Keratinocyte (primary cell): Measurements from ENCODE around the gene TSBP1. TPM values are rescaled to one million over a fixed set of nuclear protein-coding genes. Genes with fewer than 3 reads are reported as not detected.
A peak's percentile ranks its signal among the peaks of the same experiment; 100 is the strongest.

ENCODE experiments used
- DNase-seq: peaks from one replicate; pipeline ENCODE4 v3.0.0-alpha.2; 2011; ENCODE audit warnings: low read depth, missing footprints, low spot score
- FAIRE-seq: peaks from 2 replicates; lab custom pipeline; 2011; peaks lifted over from hg19 to GRCh38; lab: Jason Lieb, UNC
- H2AFZ ChIP-seq: 2 replicates; pipeline ENCODE4 v1.6.0; 2012; ENCODE audit warnings: low read length, control low read depth, inconsistent platforms; ENCODE audit not compliant: control insufficient read depth
- H3K27ac ChIP-seq: 2 replicates; pipeline ENCODE4 v1.5.1; 2011; ENCODE audit warnings: low read length; ENCODE audit not compliant: control insufficient read depth, insufficient read depth
- H3K27me3 ChIP-seq: 3 replicates; pipeline ENCODE4 v1.6.0; 2011; ENCODE audit warnings: low read length; ENCODE audit not compliant: control insufficient read depth, insufficient read depth; ENCODE audit errors: extremely low read depth
- H3K36me3 ChIP-seq, 2 experiments: 2 replicates in 1 of 2; 3 replicates in 1 of 2; pipeline ENCODE4 v1.5.1; 2011; ENCODE audit warnings: low read length in 2 of 2, mild to moderate bottlenecking in 1 of 2; ENCODE audit not compliant: control insufficient read depth in 2 of 2, insufficient read depth in 2 of 2; ENCODE audit errors: extremely low read depth in 1 of 2
- H3K4me1 ChIP-seq: 3 replicates; pipeline ENCODE4 v1.5.1; 2011; ENCODE audit warnings: low read length; ENCODE audit not compliant: control insufficient read depth, insufficient read depth; ENCODE audit errors: extremely low read depth
- H3K4me2 ChIP-seq: 3 replicates; pipeline ENCODE4 v1.6.0; 2011; ENCODE audit warnings: low read depth, low read length; ENCODE audit not compliant: control insufficient read depth, insufficient read depth; ENCODE audit errors: extremely low read depth
- H3K4me3 ChIP-seq, 3 experiments: fragments of 200-600 bp in 1 of 3; sonication (generic) in 1 of 3; 2 replicates in 2 of 3; 3 replicates in 1 of 3; pipeline ENCODE4 v1.5.1; 2011 to 2016; ENCODE audit warnings: low read length in 3 of 3, mild to moderate bottlenecking in 3 of 3, control low read depth in 2 of 3, inconsistent platforms in 1 of 3, low read depth in 1 of 3, mixed read lengths in 1 of 3, mixed run types in 1 of 3, moderate library complexity in 1 of 3; ENCODE audit not compliant: control insufficient read depth in 2 of 3, insufficient read depth in 2 of 3; ENCODE audit errors: extremely low read depth in 1 of 3
- H3K79me2 ChIP-seq: 2 replicates; pipeline ENCODE4 v1.6.0; 2012; ENCODE audit warnings: low read length; ENCODE audit not compliant: control insufficient read depth, insufficient read depth
- H3K9ac ChIP-seq: 3 replicates; pipeline ENCODE4 v1.6.0; 2011; ENCODE audit warnings: low read length; ENCODE audit not compliant: control insufficient read depth, insufficient read depth; ENCODE audit errors: extremely low read depth
- H3K9me1 ChIP-seq: 3 replicates; pipeline ENCODE4 v1.6.0; 2011; ENCODE audit warnings: low read length; ENCODE audit not compliant: control insufficient read depth, insufficient read depth; ENCODE audit errors: extremely low read depth
- H3K9me3 ChIP-seq: 2 replicates; pipeline ENCODE4 v1.5.1; 2012; ENCODE audit warnings: low read depth, low read length; ENCODE audit not compliant: control insufficient read depth
- H4K20me1 ChIP-seq: 3 replicates; pipeline ENCODE4 v1.6.0; 2011; ENCODE audit warnings: low read length; ENCODE audit not compliant: control insufficient read depth, insufficient read depth; ENCODE audit errors: extremely low read depth
- CTCF ChIP-seq, 3 experiments: IDR thresholded peaks in 1 of 3; conservative IDR thresholded peaks in 1 of 3; optimal IDR thresholded peaks in 1 of 3; 2 replicates in 2 of 3; 3 replicates in 1 of 3; pipeline versions ENCODE3 to v1.5.1; 2011; ENCODE audit warnings: low read length in 3 of 3, mild to moderate bottlenecking in 3 of 3, moderate library complexity in 2 of 3, control low read depth in 1 of 3, inconsistent platforms in 1 of 3; ENCODE audit not compliant: insufficient read depth in 2 of 3; ENCODE audit errors: extremely low read depth in 1 of 3
- EZH2 ChIP-seq: IDR thresholded peaks from one replicate; pipeline ENCODE4 v1.6.1; 2012; ENCODE audit warnings: inconsistent platforms, mild to moderate bottlenecking, low read length, moderate library complexity
- dilution Hi-C: fragments of 300-500 bp; cut with MboI; formaldehyde crosslinking; loops from one replicate; pipeline ENCODE4 v1.7.0; 2020; ENCODE audit warnings: low sequenced_read_pairs; ENCODE audit not compliant: extremely low pct_ligation_motif_present
- polyA plus RNA-seq, 5 experiments: library from polyadenylated mRNA; depleted of rRNA in 3 of 5; stranded (reverse) in 3 of 5; stranded (forward) in 1 of 5; unstranded in 1 of 5; fragments of >200 nt; gene quantifications; 1 replicate in 1 of 5; 2 replicates in 3 of 5; 3 replicates in 1 of 5; pipeline versions ENCODE4 v1.2.1 to v1.2.3, GENCODE V29; 2011 to 2012; ENCODE audit warnings: missing spikeins in 2 of 5, low read depth in 1 of 5, low replicate concordance in 1 of 5

The TSBP1 gene
- polyA plus RNA-seq, 1 donor (not counting 4 experiments of a cell fraction or from before 2014, with no cell fraction given), result not detected

DNA sequence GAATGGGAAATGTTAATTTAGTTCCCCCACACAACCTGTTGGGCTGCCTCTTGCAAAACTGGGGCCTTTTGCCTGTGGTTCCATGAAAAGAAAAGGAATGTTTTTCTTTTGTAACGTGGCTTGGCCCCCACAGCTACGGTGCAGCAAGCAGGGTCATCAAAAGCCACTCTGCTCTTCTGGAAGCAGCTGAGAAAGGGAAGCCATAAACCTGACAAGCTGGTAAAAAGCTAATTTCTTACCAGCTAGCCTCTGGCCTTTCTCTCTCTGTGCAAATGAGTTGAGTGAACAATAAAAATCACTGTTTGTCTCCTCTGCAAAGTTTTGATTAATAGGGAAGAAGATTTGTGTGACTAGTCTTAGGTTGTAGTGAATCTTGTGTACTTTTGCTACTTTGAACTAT is 124.3 kb downstream of the TSBP1 start:
- Histone ChIP-seq H3K9ac (no peak overlapping the region), H3K79me2 (no peaks in the 10 kb centered on the region), H3K9me1 (no peaks in the 10 kb centered on the region), H3K4me2 (no peak overlapping the region), H3K27ac (no peak overlapping the region), H2AFZ (no peak overlapping the region), H3K36me3 (no peaks in the 10 kb centered on the region), H4K20me1 (no peaks in the 10 kb centered on the region), H3K27me3 (peaks cover 2% of the 10 kb centered on the region), H3K4me3 (no peak overlapping the region), H3K4me1 (peaks cover 2% of the 10 kb centered on the region), H3K9me3 (no peaks in the 10 kb centered on the region)
- no peak for TF ChIP-seq CTCF (optimal IDR thresholded peaks at IDR 0.05 in 1 of 3, IDR thresholded peaks at IDR 0.05 in 1 of 3, conservative IDR thresholded peaks at IDR 0.05 in 1 of 3; ENCODE audit: extremely low read depth in 1 of 3, insufficient read depth in 2 of 3, low read length in 3 of 3)
- TF ChIP-seq EZH2, result no peak
- DNase-seq (no peak), FAIRE-seq (no peak)
- dilution Hi-C loops, result no loop called here

DNA sequence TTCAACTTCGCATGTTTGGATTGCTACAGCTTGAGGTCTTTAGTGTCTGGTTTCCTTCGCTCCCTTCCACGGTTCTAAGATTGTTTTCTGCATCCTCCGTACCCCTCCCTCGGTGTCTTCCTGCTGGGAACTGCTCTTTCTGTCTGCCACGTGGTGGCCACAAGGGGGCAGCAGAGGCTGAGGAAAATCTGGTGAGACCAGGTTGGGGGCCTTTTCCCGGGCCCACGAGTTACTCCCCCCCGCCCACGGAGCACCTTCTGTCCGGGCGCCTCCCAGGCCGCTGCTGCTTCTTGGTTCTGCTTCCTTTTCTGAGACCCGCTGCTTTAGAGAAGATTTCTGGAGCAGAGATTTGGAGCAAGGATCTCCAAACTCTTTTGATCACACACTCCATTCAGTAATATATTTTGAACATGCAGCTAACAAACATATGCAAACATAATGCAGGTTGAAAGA is 126.7 kb downstream of the TSBP1 start:
- H3K27ac ChIP-seq, result no peak overlapping the region
- no peak for DNase-seq
- dilution Hi-C loops, result no loop called here

More for the DNA sequence above, 126.7 kb downstream of the TSBP1 start:
- Histone ChIP-seq H3K79me2 (no peaks in the 10 kb centered on the region), H3K9ac (no peak overlapping the region), H3K9me3 (no peaks in the 10 kb centered on the region), H3K27me3 (peaks cover 2% of the 10 kb centered on the region), H3K9me1 (no peaks in the 10 kb centered on the region), H3K4me3 (no peak overlapping the region), H3K36me3 (no peaks in the 10 kb centered on the region), H2AFZ (peak overlapping the region; percentile 70), H3K4me2 (peak overlapping the region; percentile 42), H4K20me1 (no peaks in the 10 kb centered on the region), H3K4me1 (no peaks in the 10 kb centered on the region)
- TF ChIP-seq EZH2 (no peak), CTCF (optimal IDR thresholded peaks at IDR 0.05 in 1 of 3, IDR thresholded peaks at IDR 0.05 in 1 of 3, conservative IDR thresholded peaks at IDR 0.05 in 1 of 3; ENCODE audit: extremely low read depth in 1 of 3, insufficient read depth in 2 of 3, low read length in 3 of 3) (peak; percentile 80 to 85 (median 84))
- FAIRE-seq, result no peak
